GM12878 (cell line): Measurements from ENCODE around the gene MBNL1. TPM values are rescaled to one million over a fixed set of nuclear protein-coding genes. Genes with fewer than 3 reads are reported as not detected.

ENCODE experiments used
- ATAC-seq: fragments of 200-7000 bp; cut with Tn5 transposase; 3 replicates; pipeline ENCODE4 v1.9.1; 2020; ENCODE audit warnings: mild to moderate bottlenecking, moderate library complexity
- BruUV-seq: library from RNA; stranded (reverse); fragments of 400-500 nt; replicated peaks from 2 replicates; lab custom pipeline; 2021; lab: Mats Ljungman, UMichigan
- CTCF ChIA-PET: fragments of 300-600 bp; sonication (Branson Sonifier 250); formaldehyde crosslinking; extraction: SDS; loops from one replicate; lab custom pipeline; 2021; ENCODE audit warnings: inconsistent platforms; lab: Yijun Ruan, JAX
- POLR2A ChIA-PET: fragments of 350-600 bp; formaldehyde crosslinking; extraction: SDS; loops from one replicate; lab custom pipeline; 2021; ENCODE audit warnings: inconsistent platforms; lab: Charles Lee
- RAD21 ChIA-PET: fragments of 300-600 bp; sonication (Branson Sonifier 250); formaldehyde crosslinking; loops from one replicate; lab custom pipeline; 2023; ENCODE audit warnings: antibody characterized with exemption; ENCODE audit not compliant: unreplicated experiment; lab: Charles Lee
- SMC1A ChIA-PET: fragments of 300-600 bp; sonication (Branson Sonifier 250); formaldehyde crosslinking; loops from one replicate; lab custom pipeline; 2023; ENCODE audit not compliant: unreplicated experiment, uncharacterized antibody; lab: Charles Lee
- DNase-seq: peaks from one replicate; pipeline ENCODE4 v3.0.0-alpha.2; 2011; ENCODE audit warnings: low read depth, low spot score
- FAIRE-seq: peaks from 3 replicates; lab custom pipeline; 2011; peaks lifted over from hg19 to GRCh38; lab: Jason Lieb, UNC
- H2AFZ ChIP-seq: 2 replicates; pipeline ENCODE4 v1.6.0; 2011; ENCODE audit warnings: low read depth, low read length, control low read depth; ENCODE audit not compliant: control insufficient read depth
- H3K27ac ChIP-seq: 2 replicates; pipeline ENCODE4 v1.5.1; 2011; ENCODE audit warnings: control low read depth; ENCODE audit not compliant: control insufficient read depth, insufficient read depth
- H3K27me3 ChIP-seq, 2 experiments: replicated peaks in 1 of 2; 2 replicates each; pipeline versions ENCODE4 v1.6.0 to v1.6.1; 2011; ENCODE audit warnings: low read length in 1 of 2; ENCODE audit not compliant: control insufficient read depth in 2 of 2, insufficient read depth in 2 of 2
- H3K36me3 ChIP-seq, 2 experiments: 2 replicates each; pipeline ENCODE4 v1.5.1; 2011; ENCODE audit warnings: low read length in 1 of 2; ENCODE audit not compliant: control insufficient read depth in 2 of 2, insufficient read depth in 2 of 2
- H3K4me1 ChIP-seq: 2 replicates; pipeline ENCODE4 v1.6.1; 2011; ENCODE audit warnings: mild to moderate bottlenecking, low read length, moderate library complexity, mixed read lengths; ENCODE audit not compliant: control insufficient read depth, insufficient read depth
- H3K4me2 ChIP-seq: 2 replicates; pipeline ENCODE4 v1.6.0; 2011; ENCODE audit warnings: control low read depth; ENCODE audit not compliant: control insufficient read depth, insufficient read depth
- H3K4me3 ChIP-seq: fragments of 200-600 bp; sonication (generic); 2 replicates; pipeline ENCODE4 v1.5.1; 2016
- H3K79me2 ChIP-seq: 2 replicates; pipeline ENCODE4 v1.6.0; 2011; ENCODE audit warnings: low read length; ENCODE audit not compliant: control insufficient read depth, insufficient read depth
- H3K9ac ChIP-seq: 2 replicates; pipeline ENCODE4 v1.8.0; 2011; ENCODE audit warnings: low read length, control low read depth, mixed read lengths; ENCODE audit not compliant: control insufficient read depth, insufficient read depth
- H3K9me3 ChIP-seq: replicated peaks from 3 replicates; pipeline ENCODE4 v1.5.1; 2011; ENCODE audit warnings: mild to moderate bottlenecking, low read length; ENCODE audit not compliant: control insufficient read depth, insufficient read depth
- H4K20me1 ChIP-seq: 2 replicates; pipeline ENCODE4 v1.6.0; 2011; ENCODE audit not compliant: control insufficient read depth, insufficient read depth
- CTCF ChIP-seq, 3 experiments: IDR thresholded peaks in 2 of 3; conservative IDR thresholded peaks in 1 of 3; 2 replicates each; pipeline ENCODE4 v1.5.1; 2011; ENCODE audit warnings: low read depth in 3 of 3, low read length in 3 of 3, mild to moderate bottlenecking in 3 of 3, control low read depth in 2 of 3, moderate library complexity in 2 of 3, inconsistent platforms in 1 of 3, mixed read lengths in 1 of 3; ENCODE audit not compliant: control insufficient read depth in 2 of 3, insufficient read depth in 1 of 3; ENCODE audit errors: extremely low read depth in 1 of 3
- GABPA ChIP-seq: IDR thresholded peaks from 2 replicates; pipeline ENCODE4 v1.6.1; 2014; ENCODE audit warnings: antibody characterized with exemption, low read depth, mild to moderate bottlenecking, inconsistent platforms
- RAD21 ChIP-seq: IDR thresholded peaks from 2 replicates; pipeline ENCODE4 v1.6.1; 2011; ENCODE audit warnings: mild to moderate bottlenecking, low read depth, low read length, moderate library complexity; ENCODE audit not compliant: insufficient read depth
- SKIL ChIP-seq: fragments of 450-650 bp; IDR thresholded peaks from 2 replicates; pipeline ENCODE4 v1.6.1; 2017; ENCODE audit warnings: mild to moderate bottlenecking, low read depth, inconsistent platforms; ENCODE audit not compliant: poor library complexity, severe bottlenecking
- SMC3 ChIP-seq: IDR thresholded peaks from 2 replicates; pipeline ENCODE4 v1.6.1; 2011; ENCODE audit warnings: low read length, improper control_type of control experiment, borderline replicate concordance
- WGBS: methylation state at CpG from one replicate; pipeline ENCODE4 v1.1.6; 2016; ENCODE audit warnings: low lambda C conversion rate; ENCODE audit not compliant: insufficient replicate concordance, insufficient coverage; ENCODE audit errors: missing lambda C conversion rate; 5-methylcytosine and 5-hydroxymethylcytosine counted together
- in situ Hi-C: fragments of 300-500 bp; cut with MboI; formaldehyde crosslinking; loops from 9 replicates; pipeline ENCODE4 v1.14.3; 2018; ENCODE audit warnings: mixed read lengths
- intact Hi-C: fragments of 100-400 bp; cut with micrococcal nuclease; formaldehyde crosslinking; loops from one replicate; pipeline ENCODE4 v1.14.2; 2022; ENCODE audit not compliant: unreplicated experiment
- polyA plus RNA-seq, 11 experiments: library from polyadenylated mRNA; depleted of rRNA in 4 of 11; unstranded in 6 of 11; stranded (reverse) in 5 of 11; fragments of >200 nt; fragmentation: Nextera tagmentation in 4 of 11; fragmentation: Illumina TruSeq in 1 of 11; extraction: Ambion mirVana in 4 of 11; extraction: Trizol in 1 of 11; gene quantifications; 1 replicate in 1 of 11; 2 replicates in 10 of 11; pipeline versions ENCODE4 v1.2.1 to v1.2.3, GENCODE V29; 2011 to 2016; ENCODE audit warnings: inconsistent platforms in 2 of 11, missing spikeins in 2 of 11, low read depth in 1 of 11
- total RNA-seq, 4 experiments: library from RNA; depleted of rRNA in 3 of 4; stranded (reverse); fragments of >200 nt in 3 of 4; fragmentation: Illumina TruSeq in 1 of 4; extraction: Trizol in 1 of 4; gene quantifications; 2 replicates each; pipeline versions ENCODE4 v1.2.1 to v1.2.3, GENCODE V29; 2013 to 2021

MBNL1 gene
- total and polyA plus RNA-seq, 10 of the 15 experiments (the other 5 are each of a cell fraction or from before 2014, with no cell fraction given): 59.6 to 337 (median 143) TPM

- Histone ChIP-seq H3K9me3 (no peaks in the 10 kb centered on the region; the same call in 1 of the 3 replicates), H3K27ac (no peak overlapping the region; the same call in 1 of the 2 replicates), H3K9ac (no peak overlapping the region), H3K4me3 (no peak overlapping the region), H3K4me1 (peaks cover 26% of the 10 kb centered on the region), H3K79me2 (no peaks in the 10 kb centered on the region)
- ChIA-PET SMC1A (interaction anchor here (0.5 to 11.9 kb wide), 11 partner anchors 10 to 263 kb away, joined by 3 to 248 read pairs (median 8); no protein-coding TSS in a partner anchor), POLR2A (interaction anchor here (1.0 kb wide), 1 partner anchor 86 kb away, joined by 3 read pairs; no protein-coding TSS in a partner anchor), CTCF (interaction anchor here (0.6 to 27.4 kb wide), 13 partner anchors 10 to 437 kb away, joined by 3 to 379 read pairs (median 9); no protein-coding TSS in a partner anchor)
- in situ Hi-C loops: no loop called here
- WGBS: 36% methylated on average over 1 of the region's 1 CpG
- no TSS peak for BruUV-seq
- intact Hi-C loops: no loop called here
- TF ChIP-seq SMC3 (peak; percentile 58; the same call in 1 of the 2 replicates), GABPA (no peak), CTCF (IDR thresholded peaks at IDR 0.05 in 2 of 3, conservative IDR thresholded peaks at IDR 0.05 in 1 of 3; ENCODE audit: control insufficient read depth in 2 of 3, extremely low read depth in 1 of 3, insufficient read depth in 1 of 3, low read depth in 3 of 3, low read length in 3 of 3) (peak; percentile 31 to 36 (median 35); a peak in 4 of 6 replicates), SKIL (no peak), RAD21 (peak; percentile 69)
- TF ChIP-seq, all 136 proteins: peak for 3
- no peak for DNase-seq
- FAIRE-seq: no peak
- no peaks in the 10 kb centered on the region for H4K20me1 ChIP-seq
- no peaks in the 10 kb centered on the region for H3K36me3 ChIP-seq
- peak overlapping the region; percentile 22; the same call in 1 of the 2 replicates for H2AFZ ChIP-seq
- RAD21 ChIA-PET: interaction anchor here (1.0 to 5.6 kb wide), 8 partner anchors 8 to 65 kb away, joined by 3 to 81 read pairs (median 7); no protein-coding TSS in a partner anchor
- no peaks in the 10 kb centered on the region for H3K27me3 ChIP-seq
- H3K4me2 ChIP-seq: no peak overlapping the region
- ATAC-seq: peak; percentile 29; the same call in 2 of the 3 replicates
Observed at GRCh38 chr3:152508705-152509104, 240.0 kb downstream of the MBNL1 start.
